8988T (cell line): ENCODE results near the gene SLC17A1.

ENCODE experiments used
- DNase-seq: peaks from one replicate; pipeline ENCODE4 v3.0.0; 2011

SLC17A1 gene, protein sequence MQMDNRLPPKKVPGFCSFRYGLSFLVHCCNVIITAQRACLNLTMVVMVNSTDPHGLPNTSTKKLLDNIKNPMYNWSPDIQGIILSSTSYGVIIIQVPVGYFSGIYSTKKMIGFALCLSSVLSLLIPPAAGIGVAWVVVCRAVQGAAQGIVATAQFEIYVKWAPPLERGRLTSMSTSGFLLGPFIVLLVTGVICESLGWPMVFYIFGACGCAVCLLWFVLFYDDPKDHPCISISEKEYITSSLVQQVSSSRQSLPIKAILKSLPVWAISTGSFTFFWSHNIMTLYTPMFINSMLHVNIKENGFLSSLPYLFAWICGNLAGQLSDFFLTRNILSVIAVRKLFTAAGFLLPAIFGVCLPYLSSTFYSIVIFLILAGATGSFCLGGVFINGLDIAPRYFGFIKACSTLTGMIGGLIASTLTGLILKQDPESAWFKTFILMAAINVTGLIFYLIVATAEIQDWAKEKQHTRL

GRCh38 chr6:25831532-25832306 lies at the start of gene SLC17A1:
SLC17A1 (minus strand) TSS chr6:25832052; CDS start chr6:25830557, 1,495 bp downstream.
- no peak for DNase-seq

DNA sequence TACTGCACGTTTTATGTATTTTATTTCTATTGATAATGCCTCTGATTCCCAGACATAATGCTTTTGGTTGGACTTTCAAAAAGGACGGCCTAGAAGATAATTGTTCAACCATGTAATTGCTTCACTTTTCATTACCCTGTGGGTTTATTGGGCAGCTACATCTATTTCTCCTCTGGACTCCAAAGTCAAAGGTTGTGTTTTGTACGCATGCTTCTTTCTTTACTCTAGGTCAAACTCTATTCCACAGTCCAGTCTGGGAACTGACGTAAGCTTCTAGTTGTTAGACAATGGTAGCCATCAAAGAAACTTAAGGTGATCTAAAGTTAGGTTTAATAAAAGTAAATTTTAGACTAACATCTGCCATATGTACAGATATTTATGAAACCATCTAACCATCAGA lies 48.7 kb upstream of the SLC17A1 start:
- no peak for DNase-seq

GRCh38 chr6:25878721-25879322 lies 47.0 kb upstream of the SLC17A1 start:
- no peak for DNase-seq

DNA sequence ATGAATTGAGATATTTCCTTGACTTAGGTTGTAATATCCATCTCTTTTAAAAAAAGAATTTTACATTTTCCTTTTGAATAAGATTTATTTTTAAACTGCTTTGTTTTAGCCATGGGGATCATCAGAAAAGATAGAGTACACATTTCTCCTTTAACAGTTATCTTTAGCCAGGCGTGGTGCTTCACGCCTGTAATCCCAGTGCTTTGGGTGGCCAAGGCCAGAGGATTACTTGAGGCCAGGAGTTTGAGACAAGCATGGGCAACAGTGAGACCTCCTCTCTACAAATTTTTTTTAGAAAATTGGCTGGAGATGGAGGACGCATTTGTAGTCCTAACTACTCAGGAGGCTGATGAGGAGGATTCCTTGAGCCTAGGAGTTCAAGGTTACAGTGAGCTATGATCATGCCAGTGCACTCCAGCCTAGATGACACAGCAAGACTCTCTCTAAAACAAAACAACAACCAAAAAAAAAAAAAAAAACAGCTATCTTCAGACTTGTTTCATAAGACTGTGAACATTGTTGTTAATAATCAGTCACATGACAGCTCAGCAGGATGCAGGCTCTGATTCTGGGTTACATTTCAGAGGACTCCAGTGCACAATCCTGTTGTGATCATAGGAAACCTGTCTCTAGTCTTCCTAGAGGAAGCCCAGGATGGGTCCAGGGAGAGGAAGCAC lies 44.2 kb upstream of the SLC17A1 start:
- no peak for DNase-seq

GRCh38 chr6:25875563-25875905 lies 43.7 kb upstream of the SLC17A1 start:
- DNase-seq = no peak

- no peak for DNase-seq
These were observed 43.1 kb upstream of the SLC17A1 start for GRCh38 chr6:25874822-25875562.

DNA sequence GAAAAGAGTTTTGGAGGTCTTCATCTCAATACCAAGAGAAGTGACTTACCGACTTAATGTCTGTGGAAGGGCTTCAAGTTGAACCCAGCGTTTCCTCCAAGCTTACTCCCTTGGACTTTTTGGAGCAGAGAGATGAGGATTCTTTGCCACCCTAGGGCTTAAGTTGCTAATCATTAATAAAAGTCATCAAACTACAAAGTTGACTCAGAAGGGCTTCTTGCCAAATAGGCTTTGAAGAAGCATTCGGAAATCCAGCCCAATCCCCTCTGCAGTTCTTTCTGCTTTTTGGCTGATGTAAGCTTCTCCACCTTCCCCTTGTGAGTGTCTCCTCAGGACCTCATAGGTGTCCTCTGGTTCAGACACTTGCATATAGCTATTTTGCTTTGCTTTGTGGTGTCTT lies 42.3 kb upstream of the SLC17A1 start, which contains the start of gene SLC17A3:
TSS of gene SLC17A3 (minus strand) at position 126 of the 400 bp plus-strand sequence. CDS start 5,856 bp downstream, outside the sequence.
- no peak for DNase-seq

GRCh38 chr6:25872814-25873213 lies 41.0 kb upstream of the SLC17A1 start:
- no peak for DNase-seq

GRCh38 chr6:25869840-25870239 lies 38.0 kb upstream of the SLC17A1 start:
- DNase-seq = no peak

DNA sequence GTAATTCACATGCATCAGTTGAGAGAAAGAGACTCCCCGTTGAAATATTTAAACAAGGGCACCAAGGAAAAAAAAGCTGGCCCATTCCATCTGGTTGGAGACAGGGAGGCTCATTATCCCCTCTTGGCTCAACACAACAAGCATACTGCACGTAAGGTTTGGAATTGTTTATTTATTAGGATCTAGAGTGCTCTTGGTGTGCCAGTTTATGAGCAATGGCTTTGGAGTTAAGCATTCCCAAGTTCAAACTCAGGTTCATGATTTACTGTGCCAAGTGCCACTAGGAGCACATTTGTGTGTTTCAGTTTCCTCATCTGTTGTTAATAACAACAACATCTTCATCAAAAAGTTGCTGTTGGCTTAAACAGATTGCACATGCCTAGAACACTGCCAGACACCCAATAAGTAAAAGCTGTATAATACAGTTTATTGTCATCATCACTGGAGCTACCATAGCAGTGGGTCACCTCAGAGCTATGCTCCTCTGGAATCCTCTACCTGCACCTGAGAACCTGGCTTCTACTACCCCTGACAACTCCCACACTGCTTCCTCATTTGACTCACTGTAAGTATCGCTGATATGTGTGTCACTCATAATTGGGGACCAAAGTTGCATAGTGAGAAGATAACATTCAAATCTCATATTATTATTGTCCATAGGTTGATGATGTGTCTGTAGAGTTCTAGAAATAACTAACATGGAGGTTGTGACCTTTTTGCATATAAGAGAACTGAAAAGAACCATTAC lies 36.8 kb upstream of the SLC17A1 start:
- DNase-seq = no peak

- DNase-seq = no peak
These were observed 34.2 kb upstream of the SLC17A1 start for GRCh38 chr6:25866011-25866410.

- DNase-seq = no peak
These were observed 31.5 kb upstream of the SLC17A1 start for GRCh38 chr6:25863360-25863759.

- no peak for DNase-seq
These were observed 30.3 kb upstream of the SLC17A1 start for GRCh38 chr6:25862199-25862598.

DNA sequence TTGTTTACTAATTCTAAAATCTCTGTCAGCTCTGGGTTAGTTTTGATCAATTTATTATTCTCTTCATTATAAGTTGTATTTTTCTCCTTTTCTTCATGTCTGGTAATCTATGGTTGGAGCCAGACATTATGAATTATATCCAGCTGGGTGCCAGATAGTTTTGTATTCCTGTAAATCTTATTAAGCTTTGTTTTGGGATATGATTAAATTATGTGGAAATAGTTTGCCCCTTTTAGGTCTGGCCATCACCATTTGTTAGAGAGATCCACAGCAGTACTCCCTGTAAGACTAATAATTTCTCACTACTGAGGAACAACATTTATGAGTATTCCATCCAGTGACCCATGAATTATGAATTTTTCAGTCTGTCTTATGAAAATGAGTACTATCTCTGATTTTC lies 20.9 kb upstream of the SLC17A1 start:
- DNase-seq = no peak

- no peak for DNase-seq
These were observed 20.1 kb upstream of the SLC17A1 start for GRCh38 chr6:25851961-25852360.

GRCh38 chr6:25844518-25844917 lies 12.7 kb upstream of the SLC17A1 start:
- DNase-seq = no peak

DNA sequence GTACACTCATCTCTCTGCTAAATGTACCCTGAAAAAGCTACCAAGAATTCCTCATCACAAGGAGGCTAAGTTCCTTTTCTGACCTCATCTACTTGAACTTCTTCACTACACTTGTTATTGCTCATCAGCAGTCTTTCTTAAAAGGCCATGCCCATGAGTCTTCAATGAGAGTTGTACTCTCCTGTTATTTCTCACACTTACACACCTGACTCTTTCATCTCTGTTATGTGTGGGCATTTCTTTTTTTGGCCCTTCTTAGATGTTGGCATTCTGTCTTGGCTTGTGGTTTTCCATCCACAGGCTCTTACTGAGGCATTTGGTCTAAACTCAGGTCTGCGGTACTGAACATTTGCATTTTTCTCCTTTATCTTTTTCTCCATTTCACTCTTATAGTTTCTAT lies 10.7 kb upstream of the SLC17A1 start:
- DNase-seq = no peak

GRCh38 chr6:25835442-25836283 lies 3.8 kb upstream of the SLC17A1 start:
- no peak for DNase-seq

- no peak for DNase-seq
These were observed 3.1 kb upstream of the SLC17A1 start for GRCh38 chr6:25834950-25835349.

- no peak for DNase-seq
These were observed 1.3 kb upstream of the SLC17A1 start for GRCh38 chr6:25833136-25833535.

GRCh38 chr6:25832670-25833069 lies 818 bp upstream of the SLC17A1 start:
- DNase-seq = no peak
